Endothelial cell of umbilical vein (primary cell): ENCODE measurements around the gene CCDC116. TPM values are rescaled to one million over a fixed set of nuclear protein-coding genes. Genes with fewer than 3 reads are reported as not detected.
"Not testable (repeated sequence)": the region's sequence is repeated elsewhere in the genome, so short reads cannot be mapped to it uniquely, and the experiment has no call there.

Experiments
- BruUV-seq: library from RNA; stranded (reverse); fragments of 400-500 nt; replicated peaks from 2 replicates; lab custom pipeline; 2021; lab: Mats Ljungman, UMichigan
- CTCF ChIA-PET: fragments of 300-600, 350-600 bp; sonication (Branson Sonifier 250); formaldehyde crosslinking; loops from one replicate; lab custom pipeline; 2021; ENCODE audit warnings: antibody characterized with exemption, inconsistent platforms; lab: Charles Lee
- POLR2A ChIA-PET: fragments of 300-600, 350-600 bp; sonication (Branson Sonifier 250); formaldehyde crosslinking; loops from one replicate; lab custom pipeline; 2021; ENCODE audit warnings: antibody characterized with exemption, inconsistent platforms; lab: Charles Lee
- DNase-seq: peaks from one replicate; pipeline ENCODE4 v3.0.0-alpha.2; 2011; ENCODE audit warnings: low read depth, low spot score
- FAIRE-seq: peaks from 2 replicates; lab custom pipeline; 2011; peaks lifted over from hg19 to GRCh38; lab: Jason Lieb, UNC
- H2AFZ ChIP-seq: 2 replicates; pipeline ENCODE4 v1.6.0; 2012; ENCODE audit warnings: low read depth, low read length, control low read depth, inconsistent platforms
- H3K27ac ChIP-seq: 2 replicates; pipeline ENCODE4 v1.5.1; 2011; ENCODE audit warnings: low read depth, mild to moderate bottlenecking, control low read depth, low read length, moderate library complexity; ENCODE audit not compliant: insufficient read depth
- H3K27me3 ChIP-seq, 2 experiments: 2 replicates each; pipeline versions ENCODE4 v1.6.0 to v1.6.1; 2011; ENCODE audit warnings: low read length in 2 of 2, mixed read lengths in 1 of 2; ENCODE audit not compliant: control insufficient read depth in 2 of 2, insufficient read depth in 2 of 2
- H3K36me3 ChIP-seq, 2 experiments: 2 replicates in 1 of 2; 3 replicates in 1 of 2; pipeline ENCODE4 v1.5.1; 2011; ENCODE audit warnings: low read length in 2 of 2, mild to moderate bottlenecking in 1 of 2, moderate library complexity in 1 of 2; ENCODE audit not compliant: control insufficient read depth in 2 of 2, insufficient read depth in 2 of 2; ENCODE audit errors: extremely low read depth in 1 of 2
- H3K4me1 ChIP-seq: 3 replicates; pipeline ENCODE4 v1.5.1; 2011; ENCODE audit warnings: mild to moderate bottlenecking, low read length; ENCODE audit not compliant: control insufficient read depth, insufficient read depth; ENCODE audit errors: extremely low read depth
- H3K4me2 ChIP-seq: 2 replicates; pipeline ENCODE4 v1.6.1; 2011; ENCODE audit warnings: low read length, control low read depth, mixed read lengths; ENCODE audit not compliant: insufficient read depth
- H3K4me3 ChIP-seq, 3 experiments: fragments of 200-600 bp in 1 of 3; sonication (generic), shearing (Covaris generic) in 1 of 3; replicated peaks in 1 of 3; 2 replicates each; pipeline ENCODE4 v1.5.1; 2011 to 2016; ENCODE audit warnings: control low read depth in 3 of 3, low read length in 3 of 3, mild to moderate bottlenecking in 2 of 3, inconsistent platforms in 1 of 3, low read depth in 1 of 3, moderate library complexity in 1 of 3; ENCODE audit not compliant: insufficient read depth in 1 of 3
- H3K79me2 ChIP-seq: 2 replicates; pipeline ENCODE4 v1.6.0; 2012; ENCODE audit warnings: low read length, inconsistent platforms; ENCODE audit not compliant: control insufficient read depth, insufficient read depth
- H3K9ac ChIP-seq: replicated peaks from 2 replicates; pipeline ENCODE3; 2011; ENCODE audit warnings: low read length, control low read depth; ENCODE audit not compliant: insufficient read depth; ENCODE audit errors: extremely low read depth
- H3K9me1 ChIP-seq: replicated peaks from 3 replicates; pipeline ENCODE4 v1.6.0; 2011; ENCODE audit warnings: mild to moderate bottlenecking, low read length; ENCODE audit not compliant: control insufficient read depth, insufficient read depth; ENCODE audit errors: extremely low read depth
- H3K9me3 ChIP-seq: replicated peaks from 2 replicates; pipeline ENCODE4 v1.5.1; 2012; ENCODE audit warnings: low read length, inconsistent platforms; ENCODE audit not compliant: control insufficient read depth, insufficient read depth
- H4K20me1 ChIP-seq: replicated peaks from 2 replicates; pipeline ENCODE3; 2011; ENCODE audit warnings: mild to moderate bottlenecking, low read length; ENCODE audit not compliant: control insufficient read depth, insufficient read depth; ENCODE audit errors: extremely low read depth
- EZH2 ChIP-seq: IDR thresholded peaks from 2 replicates; pipeline ENCODE4 v1.6.1; 2012; ENCODE audit warnings: borderline replicate concordance, low read depth, mild to moderate bottlenecking, moderate library complexity, low read length, inconsistent platforms; ENCODE audit not compliant: severe bottlenecking
- FOS ChIP-seq: IDR thresholded peaks from 2 replicates; pipeline ENCODE4 v1.6.1; 2011; ENCODE audit warnings: mild to moderate bottlenecking, low read length, moderate library complexity, borderline replicate concordance; ENCODE audit not compliant: insufficient read depth
- GATA2 ChIP-seq: IDR thresholded peaks from 2 replicates; pipeline ENCODE4 v1.7.0; 2011; ENCODE audit warnings: low read depth, mild to moderate bottlenecking, moderate library complexity, mixed read lengths, low read length; ENCODE audit not compliant: insufficient read length, insufficient read depth
- JUN ChIP-seq: IDR thresholded peaks from 2 replicates; pipeline ENCODE4 v1.6.1; 2011; ENCODE audit warnings: borderline replicate concordance, low read depth; ENCODE audit not compliant: insufficient read length, insufficient read depth
- MAX ChIP-seq: IDR thresholded peaks from 2 replicates; pipeline ENCODE4 v1.6.1; 2011; ENCODE audit not compliant: insufficient read depth, insufficient read length
- MYC ChIP-seq: IDR thresholded peaks from one replicate; pipeline ENCODE4 v1.6.1; 2011; ENCODE audit warnings: mild to moderate bottlenecking, low read depth, low read length
- POLR2A ChIP-seq: IDR thresholded peaks from 2 replicates; pipeline ENCODE4 v1.6.1; 2012; ENCODE audit warnings: low read depth, mild to moderate bottlenecking, control low read depth, low read length
- POLR2AphosphoS5 ChIP-seq: IDR thresholded peaks from 2 replicates; pipeline ENCODE4 v1.6.1; 2012; ENCODE audit warnings: low read depth, mild to moderate bottlenecking, control low read depth, low read length, moderate library complexity; ENCODE audit not compliant: insufficient read depth
- dilution Hi-C: fragments of 300-500 bp; cut with MboI; formaldehyde crosslinking; loops from one replicate; pipeline ENCODE4 v1.15.0; 2019; ENCODE audit warnings: low sequenced_read_pairs; ENCODE audit not compliant: extremely low pct_ligation_motif_present
- intact Hi-C: fragments of 100-400 bp; cut with micrococcal nuclease; formaldehyde crosslinking; loops from one replicate; pipeline ENCODE4 v1.10.0; 2022
- polyA plus RNA-seq, 4 experiments: library from polyadenylated mRNA; depleted of rRNA in 3 of 4; stranded (reverse) in 3 of 4; unstranded in 1 of 4; fragments of >200 nt; gene quantifications; 2 replicates each; pipeline versions ENCODE4 v1.2.1 to v1.2.3, GENCODE V29; 2011 to 2012; ENCODE audit warnings: missing spikeins in 1 of 4
- total RNA-seq: library from RNA; stranded (reverse); gene quantifications from 2 replicates; pipeline ENCODE4 v1.2.3, GENCODE V29; 2021
- TF ChIP-seq, protein P1 (sequence below), 2 donors: IDR thresholded peaks; 1 replicate in 1 of 2; 2 replicates in 1 of 2; pipeline ENCODE4 v1.5.1; 2011; ENCODE audit warnings: low read length in 2 of 2, mild to moderate bottlenecking in 2 of 2, moderate library complexity in 2 of 2, control low read depth in 1 of 2, inconsistent platforms in 1 of 2, low read depth in 1 of 2; ENCODE audit not compliant: insufficient read depth in 1 of 2; ENCODE audit errors: extremely low read depth in 1 of 2

CCDC116 gene
- total and polyA plus RNA-seq, 2 donors (not counting 3 experiments of a cell fraction or from before 2014, with no cell fraction given), result 0.21 to 0.33 TPM

- no peak overlapping the region for H3K27ac ChIP-seq
- FAIRE-seq (no peak), DNase-seq (no peak)
- intact Hi-C loops, result no loop called here
- no peaks in the 10 kb centered on the region for H3K27me3 ChIP-seq
- dilution Hi-C loops, result no loop called here
- no peaks in the 10 kb centered on the region for H3K36me3 ChIP-seq
- no peak overlapping the region for H3K4me2 ChIP-seq
- no peaks in the 10 kb centered on the region for H3K9me1 ChIP-seq
- H4K20me1 ChIP-seq, result no peaks in the 10 kb centered on the region
- POLR2A ChIA-PET, result no interaction called here
- H3K4me3 ChIP-seq, result no peak overlapping the region
- H3K4me1 ChIP-seq, result peaks cover 7% of the 10 kb centered on the region
- CTCF ChIA-PET, result interaction anchor here (0.7 to 1.4 kb wide), 3 partner anchors 10 to 13 kb away, joined by 3 to 4 read pairs (median 4); no protein-coding TSS in a partner anchor
- TF ChIP-seq MYC (no peak), POLR2A (no peak), JUN (no peak), EZH2 (no peak), GATA2 (no peak), FOS (no peak), MAX (no peak), POLR2AphosphoS5 (no peak)
- TF ChIP-seq, protein P1, sequence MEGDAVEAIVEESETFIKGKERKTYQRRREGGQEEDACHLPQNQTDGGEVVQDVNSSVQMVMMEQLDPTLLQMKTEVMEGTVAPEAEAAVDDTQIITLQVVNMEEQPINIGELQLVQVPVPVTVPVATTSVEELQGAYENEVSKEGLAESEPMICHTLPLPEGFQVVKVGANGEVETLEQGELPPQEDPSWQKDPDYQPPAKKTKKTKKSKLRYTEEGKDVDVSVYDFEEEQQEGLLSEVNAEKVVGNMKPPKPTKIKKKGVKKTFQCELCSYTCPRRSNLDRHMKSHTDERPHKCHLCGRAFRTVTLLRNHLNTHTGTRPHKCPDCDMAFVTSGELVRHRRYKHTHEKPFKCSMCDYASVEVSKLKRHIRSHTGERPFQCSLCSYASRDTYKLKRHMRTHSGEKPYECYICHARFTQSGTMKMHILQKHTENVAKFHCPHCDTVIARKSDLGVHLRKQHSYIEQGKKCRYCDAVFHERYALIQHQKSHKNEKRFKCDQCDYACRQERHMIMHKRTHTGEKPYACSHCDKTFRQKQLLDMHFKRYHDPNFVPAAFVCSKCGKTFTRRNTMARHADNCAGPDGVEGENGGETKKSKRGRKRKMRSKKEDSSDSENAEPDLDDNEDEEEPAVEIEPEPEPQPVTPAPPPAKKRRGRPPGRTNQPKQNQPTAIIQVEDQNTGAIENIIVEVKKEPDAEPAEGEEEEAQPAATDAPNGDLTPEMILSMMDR (IDR thresholded peaks at IDR 0.05; ENCODE audit: extremely low read depth in 1 of 2, insufficient read depth in 1 of 2, low read depth in 1 of 2, low read length in 2 of 2), result no peak
- H3K79me2 ChIP-seq, result no peaks in the 10 kb centered on the region
- no TSS peak for BruUV-seq
- H3K9ac ChIP-seq, result no peak overlapping the region
- no peak overlapping the region for H2AFZ ChIP-seq
- H3K9me3 ChIP-seq, result no peaks in the 10 kb centered on the region
These were observed 4.2 kb downstream of the CCDC116 start for GRCh38 chr22:21636629-21637218.

- CTCF ChIA-PET, result interaction anchor here (1.4 kb wide), 1 partner anchor 9 kb away, joined by 4 read pairs; no protein-coding TSS in a partner anchor
- H3K27ac ChIP-seq, H3K79me2 ChIP-seq, H4K20me1 ChIP-seq, FAIRE-seq, intact Hi-C loops, H3K27me3 ChIP-seq, BruUV-seq, POLR2A ChIA-PET, DNase-seq, dilution Hi-C loops, H3K4me3 ChIP-seq, H3K4me1 ChIP-seq, H3K9ac ChIP-seq, H3K9me1 ChIP-seq, H3K4me2 ChIP-seq, H2AFZ ChIP-seq, H3K9me3 ChIP-seq, H3K36me3 ChIP-seq: not testable (repeated sequence)
These were observed 4.9 kb downstream of the CCDC116 start for GRCh38 chr22:21637450-21637849.
